NCI-H524 (cell line): Measurements from ENCODE around the gene BCL11B.

Source experiments
- DNase-seq, 2 experiments: peaks; one replicate each; lab custom pipeline; 2025; lab: John Stamatoyannopoulos, UW

BCL11B gene

GRCh38 chr14:99224116-99224910 is 47.7 kb downstream of the BCL11B start:
- DNase-seq, result no peak

DNA sequence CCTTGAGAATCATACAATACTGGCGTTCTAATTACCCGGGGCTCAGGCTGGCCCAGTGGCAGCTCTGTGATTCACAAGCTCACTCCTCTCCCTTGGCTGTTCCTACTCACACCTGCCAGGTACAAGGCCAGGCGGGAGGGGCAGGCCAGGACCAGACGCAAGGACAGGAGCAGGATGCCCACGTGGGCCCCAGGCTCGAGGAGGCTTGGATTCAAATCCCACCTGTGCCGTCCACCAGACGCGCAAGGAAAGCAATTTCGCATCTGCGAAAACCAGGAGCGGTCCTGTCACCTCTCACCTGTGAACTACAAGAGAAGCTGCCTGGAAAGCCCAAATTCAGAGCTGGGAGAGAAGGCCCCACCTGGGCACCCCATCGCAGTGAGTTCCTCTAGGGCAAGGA is 50.6 kb downstream of the BCL11B start:
- DNase-seq, result no peak

DNA sequence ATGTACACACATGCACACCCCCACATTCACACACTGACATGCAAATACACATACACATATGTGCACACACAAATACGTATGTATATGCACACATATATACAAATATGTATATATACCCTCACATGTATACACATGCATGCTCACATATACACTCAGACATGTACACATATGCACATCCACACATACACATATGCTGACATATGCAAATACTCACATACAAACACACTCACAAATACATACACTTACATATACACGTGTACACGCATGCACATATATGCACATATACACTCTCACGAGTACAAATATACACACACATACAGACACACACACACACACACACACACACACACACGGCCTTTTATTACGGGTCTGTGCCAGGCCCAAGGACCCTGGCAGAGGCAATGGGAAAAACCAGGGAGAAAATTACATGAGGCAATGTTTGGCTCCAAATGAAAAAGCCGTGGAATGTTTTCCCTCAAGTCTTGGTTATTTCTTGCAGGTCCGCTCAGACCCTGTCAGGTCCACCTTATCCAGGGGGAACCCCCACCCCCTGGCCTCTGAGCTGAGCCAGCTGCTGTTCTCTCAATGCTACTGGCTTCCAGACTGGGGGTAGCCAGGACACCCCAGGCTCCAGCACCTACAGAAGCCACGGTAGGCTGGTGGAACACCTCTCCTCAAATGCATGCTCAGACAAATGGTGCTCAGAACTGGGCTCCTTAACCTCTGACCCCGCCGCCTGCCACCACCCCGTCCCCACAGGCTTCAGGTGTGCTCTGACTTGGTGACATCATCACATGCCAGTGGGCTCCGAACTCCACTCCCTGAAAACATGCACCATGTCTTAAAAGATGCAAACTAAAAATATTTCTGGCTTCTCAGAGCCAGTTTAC is 54.7 kb downstream of the BCL11B start:
- no peak for DNase-seq

DNA sequence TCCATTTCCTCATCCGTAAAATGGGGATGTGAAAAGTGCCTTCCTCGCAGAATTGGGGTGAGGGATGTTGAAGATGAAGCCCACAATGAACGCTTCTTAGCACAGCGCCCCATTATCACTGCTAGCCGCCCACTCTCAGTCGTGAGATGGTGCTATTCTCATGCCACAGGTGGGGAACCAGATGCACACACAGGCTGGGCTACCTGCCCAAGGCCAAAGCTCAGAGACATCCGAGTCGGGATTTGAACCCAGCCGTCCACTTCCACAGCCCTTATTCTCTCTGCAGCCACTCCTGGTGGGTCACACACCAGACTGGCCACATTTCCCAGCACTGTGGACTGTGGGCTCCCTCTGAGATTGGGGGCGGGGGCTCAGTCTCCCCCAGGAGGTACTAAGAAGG is 55.8 kb downstream of the BCL11B start:
- no peak for DNase-seq

GRCh38 chr14:99215277-99215676 is 56.7 kb downstream of the BCL11B start:
- DNase-seq, result no peak

DNA sequence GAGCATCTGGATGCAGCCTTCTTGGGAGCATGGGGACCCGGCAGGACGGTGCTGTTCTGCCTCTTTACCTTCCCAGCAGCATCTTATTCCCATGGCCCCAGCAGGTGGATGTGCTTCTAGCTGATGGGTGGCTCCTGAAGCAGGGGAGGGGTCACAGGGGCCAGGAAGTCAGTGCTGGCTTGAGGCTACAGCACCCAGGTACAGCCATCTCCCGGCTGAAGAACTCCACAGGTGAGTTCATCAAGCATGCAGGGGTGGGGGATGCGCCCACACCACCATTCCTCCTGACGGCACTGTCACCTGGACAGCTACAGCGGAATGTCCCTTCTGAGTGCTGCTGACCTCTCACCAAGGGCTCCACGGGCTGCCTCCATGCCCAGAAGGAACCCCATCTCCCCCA is 57.3 kb downstream of the BCL11B start:
- no peak for DNase-seq

- DNase-seq, result no peak
These were observed 58.4 kb downstream of the BCL11B start for GRCh38 chr14:99213527-99213971.

DNA sequence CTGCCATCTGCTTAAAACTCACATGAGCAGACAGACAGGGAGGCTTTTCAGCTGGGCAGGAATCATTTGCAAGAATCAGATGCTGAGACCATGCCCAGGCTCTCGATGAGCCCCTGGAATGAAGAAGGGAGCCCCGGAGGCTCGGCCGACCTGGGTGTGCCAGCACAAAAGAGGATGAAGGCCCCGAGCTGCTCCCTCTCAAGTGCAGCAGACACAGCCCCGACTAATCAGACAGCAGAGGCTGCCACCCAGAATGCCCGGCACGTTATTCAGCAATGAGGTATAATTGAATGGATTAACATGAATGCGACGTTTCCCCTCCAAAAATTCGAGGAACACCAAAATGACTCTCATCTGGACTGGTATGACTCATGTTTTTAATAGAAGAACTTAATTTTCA is 58.9 kb downstream of the BCL11B start:
- no peak for DNase-seq

DNA sequence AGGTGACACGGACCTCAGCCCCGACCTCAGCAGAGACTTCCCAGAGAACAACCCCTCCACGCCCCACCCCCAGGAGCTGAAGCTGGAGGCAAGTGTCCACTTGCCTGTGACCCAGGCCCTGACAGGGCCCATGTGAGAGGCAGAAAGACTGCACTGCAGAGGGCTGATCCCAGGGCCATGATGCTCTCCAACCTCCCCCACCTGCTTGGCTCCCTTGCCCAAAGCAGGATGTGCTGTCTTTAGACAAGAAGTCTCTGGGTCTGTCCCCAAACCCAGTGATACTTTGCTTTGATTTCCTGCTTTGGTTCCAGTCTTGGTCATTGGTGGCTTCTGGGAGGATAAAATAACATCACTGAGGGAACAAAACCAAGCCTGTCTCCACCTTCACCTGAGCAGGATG is 59.4 kb downstream of the BCL11B start:
- no peak for DNase-seq

GRCh38 chr14:99212199-99212598 is 59.8 kb downstream of the BCL11B start:
- DNase-seq, result no peak

DNA sequence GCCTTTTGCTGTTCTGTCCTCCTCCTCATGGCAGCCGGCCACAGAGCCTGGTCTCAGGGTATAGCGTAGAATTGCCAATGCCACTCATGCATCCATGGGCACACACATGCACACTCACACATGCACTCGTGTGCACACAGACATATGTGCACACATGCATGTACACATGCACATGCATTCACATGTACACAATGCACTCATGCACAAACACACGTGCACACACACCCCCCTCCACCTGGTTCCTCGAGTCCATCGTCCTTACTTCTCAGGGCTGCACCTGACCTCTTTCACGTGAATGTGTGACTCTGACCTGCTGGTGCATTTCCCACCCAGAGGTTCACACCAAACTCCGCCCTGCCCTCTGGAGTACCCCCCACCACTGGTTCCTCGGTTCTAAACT is 60.6 kb downstream of the BCL11B start:
- DNase-seq, result no peak

DNA sequence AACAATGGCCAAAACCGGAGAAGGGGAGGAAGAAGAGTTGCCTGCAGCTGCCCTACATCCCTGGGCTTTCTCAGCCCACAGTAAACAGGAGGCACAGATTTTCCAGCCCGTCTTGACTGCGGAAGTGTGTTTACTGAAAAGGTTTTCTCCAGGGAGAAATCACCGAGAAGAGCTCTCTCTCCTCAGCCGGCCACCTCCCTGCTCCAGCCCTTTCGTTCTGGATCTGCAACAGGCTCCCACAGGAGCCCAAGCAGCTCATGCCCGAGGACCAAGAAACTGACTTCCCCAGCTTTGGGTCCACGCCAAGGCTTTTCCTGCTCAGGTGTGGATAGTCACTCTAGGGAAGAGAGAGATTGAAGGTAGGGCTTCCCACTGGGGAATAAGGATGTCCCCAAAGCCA is 61.7 kb downstream of the BCL11B start:
- no peak for DNase-seq

DNA sequence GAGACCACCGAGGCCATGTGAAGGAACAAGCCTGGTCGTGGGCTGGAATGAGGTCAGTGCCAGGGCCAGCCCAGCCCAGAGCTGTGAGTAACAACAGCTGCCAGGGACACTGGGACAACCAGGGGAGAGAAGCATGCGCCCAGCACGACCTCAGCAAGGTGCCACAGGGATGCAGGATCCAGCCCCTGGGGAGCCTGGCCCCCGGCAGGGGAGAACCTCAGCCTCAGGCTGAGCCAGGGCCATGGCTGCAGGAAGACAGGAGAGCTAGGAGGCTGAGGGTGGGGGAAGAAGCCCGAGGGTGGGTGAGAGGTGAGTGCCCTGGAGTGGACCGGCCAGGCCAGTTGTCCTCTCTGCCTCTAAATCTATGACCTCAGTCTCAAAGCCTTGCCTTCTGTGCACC is 62.6 kb downstream of the BCL11B start:
- no peak for DNase-seq

DNA sequence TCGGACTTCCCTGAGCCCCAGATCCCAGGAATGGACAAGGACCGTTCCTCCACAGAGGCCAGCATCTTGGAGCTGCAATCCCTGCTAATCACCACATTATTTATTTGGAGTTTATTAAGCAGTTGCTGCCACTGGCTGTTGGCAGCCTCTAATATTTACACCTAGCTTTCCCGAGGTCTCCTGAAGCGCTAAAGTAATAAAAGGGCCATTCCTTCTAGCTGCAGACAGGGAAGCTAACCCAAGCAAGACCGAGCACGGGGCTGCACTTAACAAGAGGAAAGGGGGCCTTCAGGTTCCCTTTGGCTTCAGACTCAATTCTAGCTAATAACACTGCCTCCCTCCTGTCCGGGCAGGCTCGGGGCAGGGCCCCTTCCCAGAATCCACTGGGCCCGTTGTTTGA is 63.7 kb downstream of the BCL11B start:
- DNase-seq, result no peak

DNA sequence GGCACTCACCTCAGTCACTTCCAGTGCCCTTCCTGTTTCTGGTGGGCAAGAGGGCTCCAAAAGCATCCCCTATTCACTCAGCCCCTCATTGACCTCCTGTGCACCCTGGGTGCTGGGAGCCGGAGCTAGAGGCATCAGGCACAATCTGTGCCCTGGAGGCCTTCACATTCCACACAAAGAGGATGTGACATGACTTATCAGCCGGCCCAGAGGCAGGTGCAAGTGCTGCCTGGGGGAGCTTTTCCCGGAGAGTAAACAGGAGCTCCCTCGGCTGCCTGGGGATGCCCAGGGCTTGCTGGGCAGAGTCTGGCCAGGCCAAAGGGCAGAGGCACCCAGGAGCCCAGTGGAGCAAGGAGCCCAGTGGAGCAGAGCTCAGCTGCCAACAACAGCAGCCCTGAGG is 64.5 kb downstream of the BCL11B start:
- DNase-seq, result no peak

DNA sequence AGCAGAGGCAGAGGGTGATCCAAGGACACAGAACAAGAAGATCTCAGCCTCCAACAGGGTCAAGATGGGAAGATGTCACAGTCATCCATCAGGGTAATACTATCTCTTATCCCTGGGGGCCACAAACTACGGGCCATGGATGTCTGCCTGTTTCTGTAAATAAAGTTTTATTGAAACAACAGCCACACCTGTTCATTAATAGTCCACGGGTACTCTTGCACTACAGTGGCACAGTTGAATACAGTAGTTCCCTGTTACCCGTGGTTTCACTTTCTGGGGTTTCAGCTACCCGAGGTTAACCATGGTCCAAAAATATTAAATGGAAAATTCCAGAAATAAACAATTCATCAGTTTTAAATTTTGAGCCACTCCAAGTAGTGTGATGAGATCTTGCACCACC is 65.9 kb downstream of the BCL11B start:
- DNase-seq, result no peak

GRCh38 chr14:99205086-99205688 is 66.8 kb downstream of the BCL11B start:
- no peak for DNase-seq

DNA sequence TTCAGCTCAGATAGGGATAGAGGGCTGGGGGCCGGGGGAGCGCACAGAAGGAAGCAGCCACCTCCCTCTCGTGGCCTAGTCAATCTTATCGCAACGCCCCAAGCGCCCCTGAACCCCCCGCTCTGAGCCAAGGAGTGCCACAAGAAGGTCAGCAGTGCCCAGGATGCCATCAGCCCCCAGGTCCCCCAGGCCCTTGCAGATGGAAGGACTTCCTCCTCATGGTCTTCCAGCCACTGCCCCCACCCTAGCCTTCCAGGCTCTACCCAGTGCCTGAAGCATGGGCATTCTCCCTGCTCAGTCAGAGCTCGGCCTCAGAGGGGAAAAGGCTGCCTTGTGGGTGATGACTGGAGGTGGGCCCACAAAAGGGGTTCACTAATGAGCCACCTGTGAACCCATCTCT is 68.2 kb downstream of the BCL11B start:
- no peak for DNase-seq

DNA sequence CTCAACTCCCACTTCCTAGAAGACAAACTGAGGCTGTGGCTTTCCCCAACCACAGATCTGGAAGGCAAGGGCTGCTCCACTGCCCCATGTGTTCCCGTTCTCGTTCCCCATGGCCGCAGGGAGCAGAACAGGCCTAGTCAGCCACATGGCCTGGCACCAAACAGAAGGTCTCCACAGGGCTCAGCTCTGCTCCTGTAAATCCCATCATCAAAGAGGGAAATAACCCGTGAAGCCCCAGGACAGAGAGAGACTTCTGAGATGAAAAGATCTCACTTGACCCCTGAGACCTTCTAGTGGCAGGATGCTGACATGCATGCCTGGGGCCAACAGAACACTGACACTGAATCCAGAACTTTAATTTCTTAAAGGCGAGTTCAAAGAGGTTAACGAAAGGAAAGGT is 68.9 kb downstream of the BCL11B start:
- DNase-seq, result no peak

DNA sequence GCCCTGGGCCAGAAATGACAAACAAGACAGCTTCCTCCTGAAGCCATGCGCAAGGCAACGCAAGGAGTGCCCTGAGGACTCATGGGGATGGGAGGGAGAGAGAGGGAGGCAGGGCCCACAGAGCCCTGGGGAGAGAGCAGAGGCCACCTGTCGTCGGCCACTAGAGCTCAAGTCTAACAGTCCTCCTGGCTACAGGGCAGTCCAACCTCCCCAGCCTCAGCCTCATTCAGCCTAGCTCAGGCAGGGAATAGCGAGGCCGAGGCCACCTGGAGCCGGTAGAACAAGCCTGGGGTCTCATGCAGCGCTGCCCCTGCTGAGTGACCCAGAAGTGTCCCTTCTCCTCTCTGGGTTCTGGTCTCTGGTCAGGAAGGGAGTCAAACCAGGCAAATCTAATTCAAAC is 69.5 kb downstream of the BCL11B start:
- DNase-seq, result peak; percentile 62 to 88

DNA sequence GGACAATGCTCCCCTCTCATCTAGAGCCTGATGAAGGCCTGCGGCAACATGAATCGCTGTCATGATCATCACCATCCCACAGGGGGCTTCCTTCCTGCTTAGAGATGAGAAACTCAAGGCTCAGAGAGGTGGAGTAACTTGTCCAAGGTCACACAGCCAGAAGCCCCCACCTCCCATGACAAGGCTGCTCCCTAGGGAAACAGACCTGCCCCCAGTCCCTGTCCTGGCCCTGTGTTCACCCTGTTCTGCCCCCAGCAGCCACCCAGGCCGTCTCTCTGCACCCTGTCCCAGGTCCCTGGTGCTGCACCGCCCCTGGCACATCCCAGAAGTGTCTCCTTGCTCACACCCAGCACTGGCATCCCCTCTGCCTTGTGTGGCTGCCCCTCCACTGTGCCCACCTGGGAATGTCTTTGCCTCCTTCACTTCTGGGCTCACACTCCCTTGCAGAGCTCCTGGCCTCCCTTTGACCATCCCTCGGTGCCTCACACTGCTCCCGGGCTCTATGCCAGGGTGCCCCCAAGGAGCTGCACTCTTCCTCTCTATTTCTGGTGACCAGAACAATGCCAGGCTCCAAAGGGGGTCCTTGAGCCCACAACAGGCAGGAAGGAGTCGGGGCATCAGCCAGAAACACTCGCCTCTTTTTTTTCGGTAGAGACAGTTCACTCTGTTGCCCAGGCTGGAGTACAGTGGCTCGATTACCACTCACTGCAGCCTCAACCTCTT is 70.5 kb downstream of the BCL11B start:
- no peak for DNase-seq

DNA sequence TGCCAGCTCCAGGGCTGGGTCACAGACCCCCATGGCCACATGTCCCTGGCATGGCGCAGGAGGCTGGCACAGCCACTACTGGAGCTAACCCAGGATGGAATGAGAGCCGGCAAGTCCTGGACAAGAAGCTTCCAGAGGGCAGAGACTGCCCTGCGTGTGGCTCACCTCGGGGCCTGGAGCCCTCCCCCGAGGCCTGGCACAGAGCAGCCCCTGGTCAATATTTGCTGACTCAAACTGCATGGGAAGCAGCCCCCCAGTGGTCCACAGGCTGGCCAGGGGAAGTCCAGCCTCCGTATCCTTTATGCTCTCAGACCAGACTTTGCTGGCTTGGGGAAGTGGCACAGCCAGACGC is 71.4 kb downstream of the BCL11B start:
- DNase-seq, result no peak
